HEK293T (cell line): Measurements from ENCODE around the gene LRRC14B.

Source experiments
- BHLHE40 ChIP-seq: fragments of 450-650 bp; IDR thresholded peaks from 2 replicates; pipeline ENCODE4 v1.6.1; 2016; ENCODE audit warnings: mild to moderate bottlenecking, moderate library complexity, borderline replicate concordance
- ELF4 ChIP-seq: fragments of 450-650 bp; IDR thresholded peaks from 2 replicates; pipeline ENCODE4 v1.6.1; 2017; ENCODE audit warnings: antibody characterized with exemption
- FOXM1 ChIP-seq: fragments of 450-650 bp; IDR thresholded peaks from 2 replicates; pipeline ENCODE4 v1.6.1; 2017; ENCODE audit warnings: mild to moderate bottlenecking, borderline replicate concordance
- HDGF ChIP-seq: fragments of 450-650 bp; IDR thresholded peaks from 2 replicates; pipeline ENCODE4 v1.6.1; 2017; ENCODE audit warnings: antibody characterized with exemption, borderline replicate concordance
- PKNOX1 ChIP-seq: fragments of 450-650 bp; IDR thresholded peaks from 2 replicates; pipeline ENCODE4 v1.6.1; 2016
- SP1 ChIP-seq: fragments of 450-650 bp; IDR thresholded peaks from 2 replicates; pipeline ENCODE4 v1.6.1; 2017
- SUZ12 ChIP-seq: fragments of 450-650 bp; IDR thresholded peaks from 2 replicates; pipeline ENCODE4 v1.6.1; 2016; ENCODE audit warnings: mild to moderate bottlenecking

- no peak for TF ChIP-seq SP1
- TF ChIP-seq HDGF, result no peak
- no peak for TF ChIP-seq ELF4
- TF ChIP-seq BHLHE40, result no peak
- no peak for TF ChIP-seq FOXM1
- no peak for TF ChIP-seq PKNOX1
- TF ChIP-seq SUZ12, result no peak
Observed at GRCh38 chr5:160921-161802, 30.1 kb upstream of the LRRC14B start.
